A549 treated with GW870086 at 1 μM for 4 hours (cell line): ENCODE results near the gene TBC1D22B. TPM values are rescaled to one million over a fixed set of nuclear protein-coding genes. Genes with fewer than 3 reads are reported as not detected.

Source experiments
- total RNA-seq: library from RNA; stranded (reverse); fragments of 200-300 nt; extraction: Qiagen RNA extraction; gene quantifications from 5 replicates; pipeline ENCODE4 v1.2.3, GENCODE V29; 2022; ENCODE audit warnings: low read depth

TBC1D22B gene
- 4.4 to 5.9 TPM (median 5.7 TPM) in 5 replicates for total RNA-seq

GRCh38 chr6:37257634-37258404, at the start of gene TBC1D22B, which contains the start of gene TMEM217:
TSS of gene TBC1D22B (plus strand) at chr6:37257772. CDS start at chr6:37257918, 146 bp downstream.
TSS of gene TMEM217 (minus strand) at chr6:37258144. CDS start at chr6:37219030, 39,114 bp downstream.

GRCh38 chr6:37353761-37354525, 96.4 kb downstream of the TBC1D22B start, which contains the start of gene RNF8:
TSS of gene RNF8 (plus strand) at chr6:37353983. CDS start at chr6:37354165, 182 bp downstream.

Other genes with a start within 250 kb of the TBC1D22B start
- gene PIM1, start 87.6 kb upstream of the TBC1D22B start, total RNA-seq = 10.1 to 14.5 TPM (median 13.4 TPM) in 5 replicates
- gene TMEM217, start 372 bp downstream of the TBC1D22B start, total RNA-seq = 0.33 to 1.7 TPM (median 0.72 TPM) in 5 replicates
- gene RNF8, start 96.2 kb downstream of the TBC1D22B start, total RNA-seq = 20.1 to 24.3 TPM (median 23.4 TPM) in 5 replicates
- gene CMTR1, start 175.4 kb downstream of the TBC1D22B start, total RNA-seq = 14.2 to 17.2 TPM (median 15.6 TPM) in 5 replicates
- 40.9 to 52.5 TPM (median 46.0 TPM) in 5 replicates for gene CCDC167, start 242.1 kb downstream of the TBC1D22B start, total RNA-seq